Skeletal muscle satellite cell (primary cell): ENCODE measurements around the gene ALCAM.
"Not testable (repeated sequence)": the region's sequence is repeated elsewhere in the genome, so short reads cannot be mapped to it uniquely, and the experiment has no call there.

Source experiments
- H3K27me3 ChIP-seq: 2 replicates; pipeline ENCODE4 v1.7.0; 2013; ENCODE audit warnings: low read length; ENCODE audit not compliant: control insufficient read depth, insufficient read depth
- H3K36me3 ChIP-seq: 2 replicates; pipeline ENCODE4 v1.7.0; 2013; ENCODE audit warnings: mild to moderate bottlenecking, control low read depth, low read length; ENCODE audit not compliant: insufficient read depth
- H3K4me1 ChIP-seq: 2 replicates; pipeline ENCODE4 v1.7.0; 2013; ENCODE audit warnings: low read length; ENCODE audit not compliant: control insufficient read depth, insufficient read depth
- H3K4me2 ChIP-seq: 2 replicates; pipeline ENCODE4 v1.7.0; 2013; ENCODE audit warnings: mild to moderate bottlenecking, low read length
- H3K4me3 ChIP-seq: 2 replicates; pipeline ENCODE4 v1.7.0; 2013; ENCODE audit warnings: low read length
- H3K9ac ChIP-seq: 2 replicates; pipeline ENCODE4 v1.7.0; 2013; ENCODE audit warnings: mild to moderate bottlenecking, low read depth, low read length, moderate library complexity
- H3K9me3 ChIP-seq: replicated peaks from 2 replicates; pipeline ENCODE4 v1.7.0; 2013; ENCODE audit warnings: mild to moderate bottlenecking, control low read depth, low read length

ALCAM gene

GRCh38 chr3:105373383-105373782 is 6.7 kb downstream of the ALCAM start:
- H3K9me3 ChIP-seq: no peaks in the 10 kb centered on the region
- H3K9ac ChIP-seq: no peak overlapping the region
- H3K36me3 ChIP-seq: peaks cover 7% of the 10 kb centered on the region
- peaks cover 18% of the 10 kb centered on the region for H3K4me1 ChIP-seq
- H3K4me2 ChIP-seq: no peak overlapping the region
- no peak overlapping the region for H3K4me3 ChIP-seq
- no peaks in the 10 kb centered on the region for H3K27me3 ChIP-seq

- H3K9ac ChIP-seq: no peak overlapping the region
Measured at GRCh38 chr3:105375750-105376511, 9.2 kb downstream of the ALCAM start.

GRCh38 chr3:105377716-105378115 is 11.0 kb downstream of the ALCAM start:
- Histone ChIP-seq H3K27me3 (no peaks in the 10 kb centered on the region), H3K9me3 (no peaks in the 10 kb centered on the region), H3K9ac (no peak overlapping the region), H3K4me3 (no peak overlapping the region), H3K36me3 (peaks cover 7% of the 10 kb centered on the region), H3K4me1 (peaks cover under 1% of the 10 kb centered on the region), H3K4me2 (no peak overlapping the region)

More at GRCh38 chr3:105375750-105376511, 9.2 kb downstream of the ALCAM start:
- H3K4me1 ChIP-seq: peaks cover 15% of the 10 kb centered on the region
- H3K27me3 ChIP-seq: no peaks in the 10 kb centered on the region
- no peak overlapping the region for H3K4me2 ChIP-seq
- peaks cover 7% of the 10 kb centered on the region for H3K36me3 ChIP-seq
- no peak overlapping the region for H3K4me3 ChIP-seq
- no peaks in the 10 kb centered on the region for H3K9me3 ChIP-seq

DNA sequence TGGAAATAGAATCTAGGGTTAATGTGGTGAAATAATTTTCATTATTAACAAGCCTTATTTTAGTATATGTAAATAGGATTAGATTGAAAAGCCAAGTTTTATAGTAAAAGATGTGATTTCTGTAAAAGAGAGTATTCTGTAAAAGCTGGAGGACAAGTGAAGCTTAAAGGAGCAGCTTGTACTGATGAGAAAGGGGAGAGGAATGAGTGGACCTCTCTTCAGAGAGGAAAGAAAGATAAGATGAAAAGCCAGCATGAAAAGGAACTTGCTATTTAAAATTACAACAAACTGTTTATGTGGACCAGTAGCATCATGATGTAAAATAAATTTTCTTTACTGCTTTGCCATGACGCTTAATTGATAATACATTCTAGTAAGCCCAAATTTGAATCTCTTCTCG is 18.5 kb downstream of the ALCAM start:
- H3K4me2 ChIP-seq: no peak overlapping the region
- H3K9me3 ChIP-seq: no peaks in the 10 kb centered on the region
- H3K4me3 ChIP-seq: no peak overlapping the region
- H3K4me1 ChIP-seq: peaks cover 7% of the 10 kb centered on the region
- no peaks in the 10 kb centered on the region for H3K27me3 ChIP-seq
- no peak overlapping the region for H3K9ac ChIP-seq
- H3K36me3 ChIP-seq: peaks cover 10% of the 10 kb centered on the region

DNA sequence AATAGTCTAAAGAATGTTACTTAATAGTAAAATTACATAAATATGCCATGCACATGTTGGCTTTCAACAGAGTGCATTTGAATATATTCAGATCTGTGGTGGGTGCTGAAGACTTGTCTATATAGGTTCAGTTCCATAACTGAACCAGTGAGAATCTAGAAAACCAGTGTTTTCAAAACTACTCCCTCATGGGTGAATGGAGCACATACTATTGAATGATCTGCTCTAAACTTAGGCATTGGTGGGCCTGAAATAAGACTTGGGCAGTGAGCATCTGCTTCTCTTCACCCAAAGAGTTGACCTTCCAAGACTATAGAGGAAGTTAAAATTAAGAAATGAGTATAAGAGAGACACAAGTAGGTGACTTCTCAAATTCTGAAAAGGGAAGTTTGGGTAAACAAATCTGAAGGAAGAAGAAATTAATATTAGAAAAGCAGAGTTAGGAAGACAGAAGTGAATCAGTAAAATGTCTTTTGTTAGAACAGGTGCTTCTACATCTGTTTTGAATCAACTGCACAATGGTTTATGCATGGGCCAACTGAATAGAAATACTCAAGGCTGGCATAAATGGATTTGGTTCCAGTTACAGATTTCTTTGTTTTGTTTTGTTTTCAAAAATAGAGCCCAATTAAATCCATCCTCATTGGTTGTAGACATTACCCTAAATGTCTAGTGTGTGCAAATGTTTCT is 19.3 kb downstream of the ALCAM start:
- Histone ChIP-seq H3K9ac (no peak overlapping the region), H3K4me1 (peaks cover 7% of the 10 kb centered on the region), H3K27me3 (no peaks in the 10 kb centered on the region), H3K4me3 (no peak overlapping the region), H3K4me2 (no peak overlapping the region), H3K36me3 (peaks cover 10% of the 10 kb centered on the region), H3K9me3 (no peaks in the 10 kb centered on the region)

GRCh38 chr3:105387122-105387751 is 20.5 kb downstream of the ALCAM start:
- Histone ChIP-seq H3K4me2 (no peak overlapping the region), H3K9ac (no peak overlapping the region), H3K9me3 (no peaks in the 10 kb centered on the region), H3K27me3 (no peaks in the 10 kb centered on the region), H3K4me1 (peaks cover 7% of the 10 kb centered on the region), H3K4me3 (no peak overlapping the region), H3K36me3 (peaks cover 10% of the 10 kb centered on the region)

DNA sequence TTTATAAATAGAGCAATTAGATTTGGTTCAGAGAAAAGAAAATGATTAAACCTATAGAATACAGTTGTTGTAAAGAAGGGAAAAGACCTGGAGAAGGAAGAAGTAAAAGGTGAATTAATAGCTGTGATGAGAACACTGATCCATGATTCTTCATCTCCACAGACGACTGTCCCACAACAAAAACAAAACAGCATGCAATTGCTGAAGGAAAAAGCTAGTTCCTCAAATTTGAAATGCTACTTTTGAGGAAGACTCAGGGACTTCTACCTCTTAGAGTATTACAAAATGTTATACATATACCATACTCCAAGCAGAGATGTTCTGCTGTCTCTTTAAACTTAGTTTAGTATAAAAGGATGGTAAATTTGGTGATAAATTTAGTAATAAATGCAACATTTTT is 21.5 kb downstream of the ALCAM start:
- Histone ChIP-seq H3K4me2 (no peak overlapping the region), H3K9me3 (peaks cover 3% of the 10 kb centered on the region), H3K4me3 (no peak overlapping the region), H3K36me3 (peaks cover 10% of the 10 kb centered on the region), H3K4me1 (peaks cover 7% of the 10 kb centered on the region), H3K27me3 (no peaks in the 10 kb centered on the region), H3K9ac (no peak overlapping the region)

DNA sequence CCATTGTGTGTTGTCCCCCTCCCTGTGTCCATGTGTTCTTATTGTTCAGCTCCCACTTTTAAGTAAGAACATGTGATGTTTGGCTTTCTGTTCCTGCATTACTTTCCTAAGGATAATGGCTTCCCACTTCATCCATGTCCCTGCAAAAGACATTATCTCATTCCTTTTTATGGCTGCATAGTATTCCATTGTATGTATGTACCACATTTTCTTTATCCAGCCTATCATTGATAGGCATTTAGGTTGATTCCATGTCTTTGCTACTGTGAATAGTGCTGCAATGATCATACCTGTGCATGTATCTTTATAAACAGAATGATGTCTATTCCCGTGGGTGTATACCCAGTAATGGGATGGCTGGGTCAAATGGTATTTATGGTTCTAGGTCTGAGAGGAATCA is 23.1 kb downstream of the ALCAM start:
- not testable (repeated sequence) for H3K9ac ChIP-seq, H3K4me2 ChIP-seq, H3K9me3 ChIP-seq, H3K36me3 ChIP-seq, H3K27me3 ChIP-seq, H3K4me1 ChIP-seq, H3K4me3 ChIP-seq

DNA sequence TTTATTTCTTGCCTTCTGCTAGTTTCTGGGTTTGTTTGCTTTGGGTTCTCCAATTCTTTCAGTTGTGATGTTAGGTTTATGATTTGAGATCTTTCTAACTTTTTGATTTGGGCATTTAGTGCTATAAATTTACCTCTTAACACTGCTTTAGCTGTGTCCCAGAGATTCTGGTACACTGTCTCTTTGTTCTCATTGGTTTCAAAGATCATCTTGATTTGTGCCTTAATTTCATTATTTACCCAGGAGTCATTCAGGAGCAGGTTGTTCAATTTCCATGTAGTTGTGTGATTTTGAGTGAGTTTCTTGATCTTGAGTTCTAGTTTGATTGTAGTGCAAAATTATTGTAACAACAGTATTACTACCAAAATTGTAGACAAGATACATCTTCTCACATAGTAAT is 25.9 kb downstream of the ALCAM start:
- not testable (repeated sequence) for H3K4me2 ChIP-seq, H3K36me3 ChIP-seq, H3K4me1 ChIP-seq, H3K9me3 ChIP-seq, H3K9ac ChIP-seq, H3K27me3 ChIP-seq, H3K4me3 ChIP-seq

DNA sequence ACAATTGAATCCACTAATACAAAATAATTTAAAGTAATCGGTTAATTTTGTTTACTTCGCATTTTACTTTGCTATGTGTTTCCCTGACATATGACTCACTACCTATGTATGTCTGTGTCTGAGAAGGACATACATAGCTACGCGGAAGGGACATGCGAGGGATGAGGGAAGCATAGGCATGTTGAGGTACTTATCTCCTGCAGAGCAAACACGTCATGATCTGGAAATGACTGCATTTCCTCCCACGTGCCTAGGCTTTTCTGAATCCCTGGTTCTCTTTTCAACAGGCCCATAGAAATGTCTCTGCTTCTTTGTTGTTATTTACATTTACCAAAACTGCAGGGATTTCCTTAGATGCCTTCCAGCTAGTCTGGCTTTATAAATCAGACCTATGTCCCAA is 27.5 kb downstream of the ALCAM start:
- peaks cover 3% of the 10 kb centered on the region for H3K9me3 ChIP-seq
- peaks cover 2% of the 10 kb centered on the region for H3K4me1 ChIP-seq
- H3K27me3 ChIP-seq: no peaks in the 10 kb centered on the region
- no peak overlapping the region for H3K4me2 ChIP-seq
- H3K4me3 ChIP-seq: no peak overlapping the region
- H3K9ac ChIP-seq: no peak overlapping the region
- peaks cover 6% of the 10 kb centered on the region for H3K36me3 ChIP-seq

DNA sequence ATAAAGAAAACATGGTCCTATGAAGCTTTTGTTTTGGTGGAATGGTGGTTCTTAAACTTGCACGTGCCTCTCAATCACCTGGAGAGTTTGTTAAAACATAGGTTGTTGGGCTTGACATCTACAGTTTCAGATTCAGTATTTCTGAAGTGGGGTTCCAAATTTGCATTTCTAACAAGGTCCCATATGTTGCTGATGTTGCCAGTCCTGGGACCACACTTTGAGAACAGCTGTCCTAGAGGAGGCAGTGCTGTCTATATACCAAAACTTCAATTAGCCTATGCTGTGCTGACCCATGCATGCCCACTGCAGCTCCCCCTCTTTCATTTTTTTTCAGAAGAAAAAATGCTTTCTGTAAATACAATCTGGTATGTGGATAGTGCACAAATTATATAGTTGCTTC is 31.3 kb downstream of the ALCAM start:
- no peak overlapping the region for H3K4me2 ChIP-seq
- H3K27me3 ChIP-seq: no peaks in the 10 kb centered on the region
- H3K36me3 ChIP-seq: peaks cover 15% of the 10 kb centered on the region
- peaks cover 22% of the 10 kb centered on the region for H3K4me1 ChIP-seq
- no peak overlapping the region for H3K4me3 ChIP-seq
- no peaks in the 10 kb centered on the region for H3K9me3 ChIP-seq
- H3K9ac ChIP-seq: no peak overlapping the region
